Measurements from ENCODE around the gene IMPA2. TPM values are rescaled to one million over a fixed set of nuclear protein-coding genes. Genes with fewer than 3 reads are reported as not detected.
"Not testable (repeated sequence)": the region's sequence is repeated elsewhere in the genome, so short reads cannot be mapped to it uniquely, and the experiment has no call there.

The IMPA2 gene
- total RNA-seq, 1 experiment from 2014 or later: 13.3 TPM

- Histone ChIP-seq H3K27ac (no peak overlapping the region), H3K4me3 (no peak overlapping the region), H3K9me3 (replicated peaks) (no peaks in the 10 kb centered on the region), H3K27me3 (replicated peaks) (peaks cover 8% of the 10 kb centered on the region; the same call in 1 of the 2 replicates), H3K36me3 (no peaks in the 10 kb centered on the region), H3K4me1 (replicated peaks) (no peaks in the 10 kb centered on the region)
- DNase-seq (ENCODE audit: low read depth in 1 of 2, low spot score in 2 of 2): no peak
Observed at GRCh38 chr18:12068950-12069320, 87.6 kb downstream of the IMPA2 start.

- H3K36me3 ChIP-seq; H3K9me3 ChIP-seq (replicated peaks); H3K27ac ChIP-seq; H3K27me3 ChIP-seq (replicated peaks); H3K4me1 ChIP-seq (replicated peaks); DNase-seq (ENCODE audit: low read depth in 1 of 2, low spot score in 2 of 2); H3K4me3 ChIP-seq: not testable (repeated sequence)
Observed at GRCh38 chr18:12071066-12071465, 89.8 kb downstream of the IMPA2 start.

GRCh38 chr18:12072996-12073395 lies 91.7 kb downstream of the IMPA2 start:
- no peak for DNase-seq (ENCODE audit: low read depth in 1 of 2, low spot score in 2 of 2)
- H3K27me3 ChIP-seq (replicated peaks): peaks cover 8% of the 10 kb centered on the region; the same call in 1 of the 2 replicates
- H3K36me3 ChIP-seq: no peaks in the 10 kb centered on the region
- H3K27ac ChIP-seq: no peak overlapping the region
- no peaks in the 10 kb centered on the region for H3K9me3 ChIP-seq (replicated peaks)
- H3K4me3 ChIP-seq: no peak overlapping the region
- no peaks in the 10 kb centered on the region for H3K4me1 ChIP-seq (replicated peaks)

- Histone ChIP-seq H3K27me3 (replicated peaks) (peaks cover 8% of the 10 kb centered on the region; the same call in 1 of the 2 replicates), H3K4me3 (no peak overlapping the region), H3K9me3 (replicated peaks) (no peaks in the 10 kb centered on the region), H3K36me3 (no peaks in the 10 kb centered on the region), H3K27ac (no peak overlapping the region), H3K4me1 (replicated peaks) (no peaks in the 10 kb centered on the region)
- DNase-seq (ENCODE audit: low read depth in 1 of 2, low spot score in 2 of 2): no peak
Observed at GRCh38 chr18:12074736-12075135, 93.4 kb downstream of the IMPA2 start.

GRCh38 chr18:12076424-12077140 lies 95.3 kb downstream of the IMPA2 start:
- Histone ChIP-seq H3K36me3 (no peaks in the 10 kb centered on the region), H3K27me3 (replicated peaks) (peaks cover 5% of the 10 kb centered on the region; the same call in 1 of the 2 replicates), H3K4me3 (peak overlapping the region; percentile 18; the same call in 1 of the 2 replicates), H3K27ac (no peak overlapping the region), H3K4me1 (replicated peaks) (no peaks in the 10 kb centered on the region), H3K9me3 (replicated peaks) (no peaks in the 10 kb centered on the region)
- DNase-seq (ENCODE audit: low read depth in 1 of 2, low spot score in 2 of 2): peak in 1 of 2 experiments; percentile 14

GRCh38 chr18:12077994-12078393 lies 96.7 kb downstream of the IMPA2 start:
- not testable (repeated sequence) for H3K9me3 ChIP-seq (replicated peaks); DNase-seq (ENCODE audit: low read depth in 1 of 2, low spot score in 2 of 2); H3K36me3 ChIP-seq; H3K27me3 ChIP-seq (replicated peaks); H3K27ac ChIP-seq; H3K4me1 ChIP-seq (replicated peaks); H3K4me3 ChIP-seq

- Histone ChIP-seq H3K36me3 (no peaks in the 10 kb centered on the region), H3K9me3 (replicated peaks) (no peaks in the 10 kb centered on the region), H3K27ac (no peak overlapping the region), H3K4me1 (replicated peaks) (no peaks in the 10 kb centered on the region), H3K27me3 (replicated peaks) (no peaks in the 10 kb centered on the region; the same call in 1 of the 2 replicates), H3K4me3 (no peak overlapping the region)
- peak in 1 of 2 experiments; percentile 14 for DNase-seq (ENCODE audit: low read depth in 1 of 2, low spot score in 2 of 2)
Observed at GRCh38 chr18:12079491-12080237, 98.4 kb downstream of the IMPA2 start.

Other genes with a start within 250 kb of the IMPA2 start
- gene CHMP1B, start 130.1 kb upstream of the IMPA2 start, total RNA-seq (2014; rRNA removed; shearing (Covaris generic)): 27.2 and 32.9 TPM in 2 replicates
- 30.5 and 36.4 TPM in 2 replicates for gene MPPE1, start 73.2 kb upstream of the IMPA2 start, total RNA-seq (2014; rRNA removed; shearing (Covaris generic))
- gene ANKRD62, start 112.3 kb downstream of the IMPA2 start, total RNA-seq (2014; rRNA removed; shearing (Covaris generic)): not detected in 2 replicates